OCI-LY7 (cell line): ENCODE data around the gene BRD9. TPM values are rescaled to one million over a fixed set of nuclear protein-coding genes. Genes with fewer than 3 reads are reported as not detected.
"Not testable (repeated sequence)": the region's sequence is repeated elsewhere in the genome, so short reads cannot be mapped to it uniquely, and the experiment has no call there.

ENCODE experiments used
- BruUV-seq: library from RNA; stranded (reverse); fragments of 400-500 nt; replicated peaks from 2 replicates; lab custom pipeline; 2021; lab: Mats Ljungman, UMichigan
- CTCF ChIA-PET: fragments of 300-600 bp; sonication (Branson Sonifier 250); formaldehyde crosslinking; loops from one replicate; lab custom pipeline; 2022; ENCODE audit warnings: antibody characterized with exemption; ENCODE audit not compliant: unreplicated experiment; lab: Charles Lee
- POLR2A ChIA-PET: fragments of 300-600 bp; sonication (Branson Sonifier 250); formaldehyde crosslinking; loops from one replicate; lab custom pipeline; 2022; ENCODE audit warnings: antibody characterized with exemption; lab: Charles Lee
- DNase-seq: peaks from one replicate; pipeline ENCODE4 v3.0.0-alpha.2; 2015; ENCODE audit warnings: low spot score
- H2AFZ ChIP-seq: fragments of 200-600 bp; sonication (generic), shearing (Covaris generic); 2 replicates; pipeline ENCODE4 v1.6.1; 2014; ENCODE audit warnings: mild to moderate bottlenecking, antibody characterized with exemption, low read length, moderate library complexity
- H3K27ac ChIP-seq: fragments of 200-600 bp; sonication (generic); 2 replicates; pipeline ENCODE4 v1.5.1; 2014; ENCODE audit warnings: mixed run types, low read depth, mild to moderate bottlenecking, moderate library complexity, low read length, inconsistent platforms; ENCODE audit not compliant: poor library complexity, severe bottlenecking
- H3K36me3 ChIP-seq: fragments of 200-600 bp; sonication (generic); 2 replicates; pipeline ENCODE4 v1.6.1; 2014; ENCODE audit warnings: mild to moderate bottlenecking, antibody characterized with exemption, low read length, moderate library complexity, mixed read lengths; ENCODE audit not compliant: insufficient read depth
- H3K4me1 ChIP-seq: fragments of 200-600 bp; sonication (generic); 2 replicates; pipeline ENCODE4 v1.5.1; 2014; ENCODE audit warnings: mild to moderate bottlenecking, low read length; ENCODE audit not compliant: insufficient read depth, poor library complexity, severe bottlenecking
- H3K4me2 ChIP-seq: fragments of 200-600 bp; sonication (generic); 2 replicates; pipeline ENCODE4 v1.6.1; 2014; ENCODE audit warnings: mild to moderate bottlenecking, low read length
- H3K4me3 ChIP-seq: fragments of 200-600 bp; sonication (generic); 2 replicates; pipeline ENCODE4 v1.5.1; 2014; ENCODE audit warnings: mild to moderate bottlenecking, low read depth, low read length; ENCODE audit not compliant: poor library complexity, severe bottlenecking
- H3K79me2 ChIP-seq: fragments of 200-600 bp; sonication (generic); 2 replicates; pipeline ENCODE4 v1.6.1; 2016; ENCODE audit warnings: low read depth, mild to moderate bottlenecking, low read length, moderate library complexity, mixed read lengths; ENCODE audit not compliant: insufficient read depth
- H3K9me2 ChIP-seq: fragments of 200-600 bp; sonication (generic); 2 replicates; pipeline ENCODE4 v1.6.1; 2016; ENCODE audit warnings: mild to moderate bottlenecking, low read length, mixed read lengths; ENCODE audit not compliant: insufficient read depth
- H3K9me3 ChIP-seq: fragments of 200-600 bp; sonication (generic); 2 replicates; pipeline ENCODE4 v1.6.1; 2014; ENCODE audit warnings: mild to moderate bottlenecking, mixed run types, low read length, mixed read lengths
- H4K20me1 ChIP-seq: fragments of 200-600 bp; sonication (generic); 2 replicates; pipeline ENCODE4 v1.6.1; 2014; ENCODE audit warnings: mild to moderate bottlenecking, antibody characterized with exemption, low read length, moderate library complexity, mixed read lengths; ENCODE audit not compliant: insufficient read depth
- CTCF ChIP-seq: fragments of 200-600 bp; sonication (generic); conservative IDR thresholded peaks from 2 replicates; pipeline ENCODE4 v1.5.1; 2014; ENCODE audit warnings: mild to moderate bottlenecking, antibody characterized with exemption, low read length, moderate library complexity, mixed read lengths
- EZH2phosphoT487 ChIP-seq: fragments of 200-600 bp; sonication (generic); IDR thresholded peaks from 2 replicates; pipeline ENCODE4 v1.6.1; 2018; ENCODE audit warnings: low read depth, borderline replicate concordance, mild to moderate bottlenecking, mixed run types, antibody characterized with exemption, low read length, moderate library complexity, mixed read lengths
- intact Hi-C: fragments of 100-400 bp; cut with micrococcal nuclease; formaldehyde crosslinking; loops from one replicate; pipeline ENCODE4 v1.10.0; 2022; ENCODE audit not compliant: unreplicated experiment
- total RNA-seq, 2 experiments: library from RNA; depleted of rRNA in 1 of 2; stranded (reverse); fragments of >200 nt in 1 of 2; shearing (Covaris generic) in 1 of 2; gene quantifications; 2 replicates each; pipeline ENCODE4 v1.2.3, GENCODE V29; 2014 to 2022

Gene BRD9
- total RNA-seq, 2 experiments from 2014 or later = 46.7 to 78.7 TPM

GRCh38 chr5:848671-849111 lies 43.9 kb downstream of the BRD9 start:
- no peaks in the 10 kb centered on the region for H3K79me2 ChIP-seq
- H3K27ac ChIP-seq = no peak overlapping the region
- BruUV-seq = no TSS peak
- no peak overlapping the region for H2AFZ ChIP-seq
- no peak for DNase-seq
- ChIA-PET POLR2A (interaction anchor here (0.7 kb wide), 1 partner anchor 185 kb away, joined by 4 read pairs; no protein-coding TSS in a partner anchor), CTCF (no interaction called here)
- intact Hi-C loops = no loop called here
- no peak for TF ChIP-seq EZH2phosphoT487
- no peak for TF ChIP-seq CTCF
- H4K20me1 ChIP-seq = no peaks in the 10 kb centered on the region
- H3K9me2 ChIP-seq = no peaks in the 10 kb centered on the region
- no peak overlapping the region for H3K4me3 ChIP-seq
- no peaks in the 10 kb centered on the region for H3K9me3 ChIP-seq
- no peaks in the 10 kb centered on the region for H3K4me1 ChIP-seq
- H3K4me2 ChIP-seq = no peak overlapping the region
- H3K36me3 ChIP-seq = no peaks in the 10 kb centered on the region

- BruUV-seq = not testable (repeated sequence)
Observed at GRCh38 chr5:847736-848135, 44.9 kb downstream of the BRD9 start.

GRCh38 chr5:847212-847611 lies 45.4 kb downstream of the BRD9 start:
- H3K36me3 ChIP-seq, H2AFZ ChIP-seq, DNase-seq, H3K4me3 ChIP-seq, BruUV-seq, intact Hi-C loops, H3K4me1 ChIP-seq, H3K9me3 ChIP-seq, H4K20me1 ChIP-seq, CTCF ChIA-PET, H3K27ac ChIP-seq, H3K4me2 ChIP-seq, H3K79me2 ChIP-seq, H3K9me2 ChIP-seq, POLR2A ChIA-PET: not testable (repeated sequence)

More at GRCh38 chr5:847736-848135, 44.9 kb downstream of the BRD9 start:
- H3K4me1 ChIP-seq, H3K4me3 ChIP-seq, H3K79me2 ChIP-seq, H3K4me2 ChIP-seq, H3K9me2 ChIP-seq, H4K20me1 ChIP-seq, H3K27ac ChIP-seq, intact Hi-C loops, H3K36me3 ChIP-seq, H3K9me3 ChIP-seq, CTCF ChIA-PET, POLR2A ChIA-PET, DNase-seq, H2AFZ ChIP-seq: not testable (repeated sequence)

- H2AFZ ChIP-seq, H3K27ac ChIP-seq, H4K20me1 ChIP-seq, DNase-seq, H3K4me3 ChIP-seq, POLR2A ChIA-PET, intact Hi-C loops, H3K4me2 ChIP-seq, H3K79me2 ChIP-seq, BruUV-seq, H3K9me3 ChIP-seq, H3K36me3 ChIP-seq, H3K9me2 ChIP-seq, CTCF ChIA-PET, H3K4me1 ChIP-seq: not testable (repeated sequence)
Observed at GRCh38 chr5:846602-847091, 46.0 kb downstream of the BRD9 start.

- intact Hi-C loops, DNase-seq, H3K79me2 ChIP-seq, H2AFZ ChIP-seq, H4K20me1 ChIP-seq, POLR2A ChIA-PET, H3K4me1 ChIP-seq, BruUV-seq, H3K27ac ChIP-seq, H3K36me3 ChIP-seq, H3K9me2 ChIP-seq, CTCF ChIA-PET, H3K9me3 ChIP-seq, H3K4me2 ChIP-seq, H3K4me3 ChIP-seq: not testable (repeated sequence)
Observed at GRCh38 chr5:845676-846601, 46.7 kb downstream of the BRD9 start.
